ENCODE results near the gene TLR7.

TLR7 gene

DNA sequence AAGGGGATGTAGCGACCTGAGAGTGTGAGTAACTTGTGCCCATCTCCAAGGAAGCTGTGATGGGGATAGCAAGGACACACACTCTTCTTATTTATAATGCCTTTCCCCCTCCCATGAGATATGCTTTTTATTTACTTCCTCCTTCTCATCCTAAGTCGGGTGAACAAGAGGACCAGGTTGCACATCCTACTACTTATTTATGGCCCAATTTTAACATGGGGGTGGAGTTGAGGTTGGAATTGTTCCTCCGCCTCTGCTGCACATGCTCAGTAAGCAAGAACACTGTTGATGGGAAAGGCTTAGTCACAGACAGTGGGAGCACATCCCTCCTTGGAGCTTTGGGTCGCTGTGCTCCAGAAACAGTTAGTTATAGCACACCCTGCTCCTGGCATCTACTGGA lies 24.3 kb downstream of the TLR7 start:
- no peak for DNase-seq (ENCODE audit: low read depth, low spot score)

DNA sequence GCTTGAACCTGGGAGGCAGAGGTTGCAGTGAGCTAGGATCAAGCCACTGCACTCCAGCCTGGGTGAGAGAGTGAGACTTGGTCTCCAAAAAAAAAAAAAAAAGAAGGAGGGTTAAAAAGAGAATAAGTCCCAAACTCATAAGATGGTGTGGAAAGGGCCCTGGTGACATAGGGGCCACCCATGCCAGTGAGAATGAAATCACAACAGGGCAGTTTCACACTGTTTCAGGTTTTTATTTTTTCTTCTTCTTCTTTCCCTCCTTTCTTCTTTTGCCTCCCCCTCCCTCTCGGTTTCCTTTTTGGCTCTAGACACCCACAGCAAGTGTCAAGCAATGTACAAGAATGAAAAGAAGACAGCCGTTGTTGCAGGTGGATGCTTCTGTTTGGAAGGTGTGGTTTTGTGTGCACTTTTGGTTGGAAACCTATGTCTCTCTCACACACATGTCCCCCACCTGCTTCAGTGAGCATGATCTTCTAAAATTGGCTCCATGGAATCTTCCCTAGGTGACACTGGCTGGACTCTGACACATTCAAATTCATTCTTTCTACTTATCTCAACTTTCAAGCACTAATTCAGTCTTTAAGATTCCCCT lies 25.1 kb downstream of the TLR7 start:
- DNase-seq (ENCODE audit: low read depth, low spot score) = no peak

DNA sequence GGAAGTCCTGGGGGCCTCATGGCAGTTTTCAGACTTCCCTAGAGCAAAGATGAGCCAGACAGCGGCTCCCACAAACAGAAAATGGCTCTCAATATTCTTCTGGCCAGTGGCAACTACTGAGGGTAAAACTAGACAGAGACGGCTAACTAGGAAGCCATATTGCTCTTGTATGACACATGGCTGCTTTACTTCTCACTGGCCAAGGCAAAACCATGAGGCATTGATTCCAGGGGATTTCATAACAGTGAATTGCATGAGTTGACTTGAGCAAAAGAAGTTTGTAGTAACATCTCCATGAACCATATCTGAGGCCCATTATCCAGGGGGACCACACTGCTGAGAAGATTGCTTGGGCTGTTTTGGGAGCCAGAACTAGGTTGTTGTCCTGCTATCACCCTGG lies 25.8 kb downstream of the TLR7 start:
- DNase-seq (ENCODE audit: low read depth, low spot score) = no peak

DNA sequence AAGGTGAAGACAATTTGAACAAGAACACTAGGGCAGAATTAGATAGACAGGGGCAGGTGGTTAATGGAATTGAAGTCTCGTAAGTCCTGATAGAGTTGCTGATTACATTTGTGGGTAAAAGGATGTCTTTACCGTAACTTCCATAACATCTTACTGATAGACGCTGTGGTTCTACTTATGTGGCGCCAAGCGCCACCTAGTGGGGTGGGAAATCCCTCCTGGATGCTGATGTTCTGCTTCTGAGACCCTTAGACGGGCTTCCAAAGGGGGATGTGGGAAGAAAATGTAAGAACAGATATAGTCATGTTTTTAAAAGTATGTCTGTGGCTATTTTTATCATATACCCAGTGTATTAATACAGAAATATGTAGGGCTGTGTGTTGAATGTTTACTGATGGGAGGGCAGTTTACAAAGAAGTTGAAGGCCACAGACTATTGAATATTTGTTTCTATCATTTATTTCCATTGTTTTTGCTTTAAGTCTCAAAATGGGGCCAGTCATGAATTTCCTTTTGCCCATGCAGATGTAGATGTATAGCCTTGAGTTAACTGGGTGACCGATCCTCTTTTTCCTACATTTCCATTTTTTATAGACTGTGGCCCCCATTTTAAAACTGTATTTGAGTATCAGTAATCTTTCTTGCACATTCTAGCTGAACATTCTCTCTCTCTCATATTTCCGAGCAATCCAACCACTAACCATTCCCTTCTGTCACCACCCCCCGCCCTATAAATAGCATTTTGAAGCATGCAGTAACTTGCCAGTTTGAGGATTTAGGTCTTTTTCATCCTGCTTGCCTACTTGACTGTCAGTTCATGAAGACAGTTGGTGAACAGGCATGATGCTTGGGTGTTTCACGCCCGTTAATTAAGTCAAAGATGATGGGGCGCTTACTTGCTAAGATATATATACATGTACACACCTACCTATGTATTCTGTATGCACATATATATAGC lies 27.5 kb downstream of the TLR7 start:
- no peak for DNase-seq (ENCODE audit: low read depth, low spot score)

DNA sequence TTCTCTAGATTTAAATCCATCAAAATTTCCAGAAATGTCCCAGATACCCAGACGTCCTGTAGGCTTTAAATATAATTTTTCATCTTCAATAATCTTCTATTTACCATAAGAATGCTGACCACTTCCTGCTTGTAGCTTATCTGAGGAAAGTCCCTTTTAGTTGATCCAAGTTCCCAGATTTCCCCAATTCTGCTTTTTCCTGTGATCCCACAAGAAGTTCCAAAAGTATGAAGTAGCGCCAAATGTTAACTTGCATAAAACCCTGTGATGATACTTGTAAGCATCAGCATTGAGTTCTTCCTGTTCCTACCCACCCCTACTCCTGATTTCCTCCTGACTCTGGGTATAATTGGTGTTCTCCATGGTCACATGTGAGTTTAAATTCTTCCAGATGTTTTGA lies 29.0 kb downstream of the TLR7 start:
- no peak for DNase-seq (ENCODE audit: low read depth, low spot score)

DNA sequence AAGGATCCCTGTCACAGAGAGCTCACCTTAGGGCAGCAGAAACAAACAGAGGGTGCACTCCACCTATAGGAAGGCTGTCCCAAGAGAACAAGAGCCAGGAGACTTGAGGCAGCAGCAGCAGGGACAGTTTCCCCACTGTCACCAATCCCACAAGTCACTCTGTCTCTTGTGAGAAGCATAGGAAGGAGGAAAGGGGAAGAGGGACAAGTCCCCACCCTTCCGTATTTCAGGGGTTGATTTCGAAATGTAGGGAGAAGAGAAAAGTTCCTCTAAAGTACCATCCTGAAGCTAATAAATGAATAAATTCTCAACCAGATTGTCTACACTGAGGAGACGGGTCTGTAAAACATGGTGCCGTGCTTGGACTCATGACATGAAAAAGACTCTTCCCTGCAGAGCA lies 30.1 kb downstream of the TLR7 start:
- no peak for DNase-seq (ENCODE audit: low read depth, low spot score)

DNA sequence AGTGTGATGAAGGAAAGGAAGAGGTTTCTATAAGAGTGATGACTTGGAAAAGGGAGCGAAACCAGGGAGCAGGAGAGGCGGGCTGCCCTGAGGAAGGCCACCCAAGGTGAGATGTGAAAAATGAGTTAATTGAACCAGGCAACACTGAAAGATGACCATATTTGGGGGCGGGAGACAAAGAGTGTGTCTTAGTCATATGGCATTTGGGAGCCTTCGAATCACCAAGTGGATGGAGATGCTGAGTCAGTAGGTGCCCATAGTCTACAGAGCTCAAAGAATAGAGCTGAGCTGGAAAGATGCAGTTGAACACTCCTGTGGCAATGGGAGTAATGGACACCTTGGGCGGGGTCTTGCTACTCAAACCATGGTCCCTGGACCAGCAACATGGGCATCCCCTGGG lies 31.2 kb downstream of the TLR7 start:
- DNase-seq (ENCODE audit: low read depth, low spot score) = no peak

DNA sequence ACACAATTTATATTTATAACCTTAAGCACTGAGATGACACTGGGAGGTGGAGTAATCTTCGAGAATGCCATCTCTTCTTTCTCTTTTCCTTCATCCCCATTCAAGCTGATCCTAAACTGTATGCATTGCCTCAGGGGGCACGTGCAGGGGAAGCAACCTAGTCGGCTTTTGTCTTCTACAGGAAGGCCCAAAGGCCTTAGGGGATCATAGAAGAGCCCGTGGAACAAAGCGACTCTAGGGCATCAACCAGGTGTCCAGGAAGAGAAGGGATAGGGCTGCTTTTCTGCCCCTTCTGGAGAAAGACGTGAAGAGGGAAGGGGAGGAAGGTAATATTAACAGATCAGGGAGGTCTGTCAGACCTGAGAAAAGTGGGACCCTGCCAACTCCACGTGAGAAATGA lies 32.6 kb downstream of the TLR7 start:
- no peak for DNase-seq (ENCODE audit: low read depth, low spot score)

DNA sequence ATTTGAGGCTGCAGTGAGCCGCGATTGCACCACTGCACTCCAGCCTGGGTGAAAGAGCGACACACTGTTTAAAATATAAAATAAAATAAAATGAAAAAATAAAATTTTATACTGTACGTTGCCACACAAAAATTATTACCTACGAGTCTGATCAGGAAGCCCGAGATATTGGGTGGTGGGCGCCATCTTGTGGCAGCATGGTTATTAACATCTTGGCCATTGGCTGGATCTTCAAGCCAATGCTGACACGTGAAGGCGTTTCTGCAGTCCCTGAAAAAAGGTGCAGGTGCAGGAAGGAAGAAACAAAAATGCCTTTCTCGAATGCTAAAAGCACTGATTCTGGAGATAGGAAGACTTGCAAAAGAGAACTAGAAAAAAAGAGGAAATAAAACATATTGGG lies 34.6 kb downstream of the TLR7 start:
- DNase-seq (ENCODE audit: low read depth, low spot score) = no peak

DNA sequence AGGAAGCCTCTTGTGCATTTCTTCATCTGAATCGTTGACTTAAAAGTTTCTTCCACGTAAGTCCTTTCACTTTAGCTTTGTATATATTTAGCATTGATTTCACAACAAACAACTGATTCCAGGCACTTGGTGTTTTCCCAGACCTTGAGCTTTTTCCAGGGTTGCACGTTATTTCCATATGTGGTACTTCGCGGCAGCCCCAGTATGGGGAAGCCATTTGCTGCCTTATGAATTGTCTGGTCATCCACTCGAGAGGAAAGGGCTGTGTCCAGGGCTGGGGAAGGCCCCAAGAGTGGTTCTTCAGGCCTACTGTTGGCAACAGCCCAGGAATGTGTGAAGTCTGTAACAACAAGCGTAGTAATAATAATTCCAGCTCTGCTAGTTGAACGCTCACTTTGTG lies 36.8 kb downstream of the TLR7 start:
- DNase-seq (ENCODE audit: low read depth, low spot score) = no peak

DNA sequence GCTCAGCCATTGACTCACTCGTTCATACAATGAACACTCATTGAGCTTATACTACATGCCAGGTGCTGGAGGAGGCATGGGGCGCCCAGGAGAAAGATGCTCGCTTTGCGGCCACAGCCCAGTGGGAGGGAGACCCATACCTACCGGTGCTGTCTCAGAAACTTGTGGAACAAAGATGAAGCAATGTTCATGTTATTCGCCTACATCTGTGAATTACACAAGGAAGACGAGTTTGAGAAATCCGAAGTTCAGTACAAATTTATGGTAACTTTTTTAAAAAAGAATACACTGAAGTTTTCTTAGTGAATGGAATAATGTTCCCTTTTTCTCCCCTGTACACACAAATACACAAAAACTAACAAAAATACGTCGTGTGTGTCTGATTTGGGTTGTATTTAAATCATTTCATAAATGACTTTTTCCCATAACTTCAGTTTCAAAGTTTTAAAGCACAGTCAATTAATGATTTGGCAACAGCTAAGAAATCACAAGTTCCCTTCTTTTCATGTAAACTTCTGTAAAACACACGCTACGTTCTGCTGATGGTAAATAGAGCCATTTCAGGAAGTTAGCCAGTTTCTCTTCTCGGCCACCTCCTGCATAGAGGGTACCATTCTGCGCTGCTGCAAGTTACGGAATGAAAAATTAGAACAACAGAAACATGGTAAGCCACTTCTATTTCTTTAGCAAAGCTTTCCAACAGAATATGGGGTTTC lies 39.3 kb downstream of the TLR7 start, which contains the start of gene TLR8:
Gene TLR8, plus strand, starts transcription at position 575 of the 716 bp plus-strand sequence. Its CDS starts 87 bp downstream, at position 662.
- DNase-seq (ENCODE audit: low read depth, low spot score) = no peak

DNA sequence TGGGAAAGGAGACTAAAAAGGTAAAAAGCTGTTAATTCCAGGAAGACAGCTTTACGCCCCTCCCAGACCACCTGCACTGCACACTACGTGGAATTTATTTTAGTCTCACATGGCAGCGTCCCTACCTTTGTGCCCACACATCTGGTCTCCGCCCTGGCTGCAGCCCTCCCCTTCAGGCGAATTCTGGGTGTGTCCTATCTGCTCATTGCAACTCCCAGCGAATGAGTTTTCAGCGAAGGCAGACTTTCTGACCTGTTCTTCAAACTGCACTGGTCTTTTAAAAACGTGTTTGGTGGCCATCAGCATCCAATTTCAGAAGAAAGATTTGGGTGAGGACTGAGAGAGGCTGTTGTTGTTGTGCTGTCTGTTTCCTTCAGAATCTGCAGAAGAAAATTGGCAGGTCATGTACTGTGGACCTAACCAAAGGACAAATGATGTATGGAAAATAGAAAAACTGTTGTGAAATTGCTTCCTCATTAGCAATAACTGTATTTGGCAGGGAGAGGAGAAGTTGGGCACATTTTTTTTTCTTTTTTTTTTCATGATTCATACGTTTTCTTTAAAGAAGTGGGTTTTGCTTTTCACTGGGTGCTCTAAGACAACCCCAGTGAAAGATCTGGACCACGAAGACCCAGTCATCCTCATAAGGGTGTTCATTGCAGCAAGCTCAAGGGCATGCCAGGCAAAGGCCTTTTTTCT lies 43.7 kb downstream of the TLR7 start:
- DNase-seq (ENCODE audit: low read depth, low spot score) = no peak

DNA sequence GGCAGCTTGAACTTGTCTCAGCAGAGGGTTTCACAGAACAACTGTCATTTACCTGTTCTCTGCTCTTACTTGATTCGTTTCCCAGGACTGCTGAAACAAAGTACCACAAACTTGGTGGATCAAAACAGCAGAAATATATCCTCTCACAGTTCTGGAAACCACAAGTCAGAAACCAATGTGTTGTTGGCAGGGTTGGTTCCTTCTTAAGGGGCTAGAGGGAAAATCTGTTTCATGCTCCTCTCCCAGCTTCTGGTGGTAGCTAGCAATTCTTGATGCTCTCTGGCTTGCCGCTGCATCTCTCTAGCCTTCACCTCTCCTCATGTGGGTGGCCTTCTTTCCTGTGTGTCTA lies 44.2 kb downstream of the TLR7 start:
- no peak for DNase-seq (ENCODE audit: low read depth, low spot score)

DNA sequence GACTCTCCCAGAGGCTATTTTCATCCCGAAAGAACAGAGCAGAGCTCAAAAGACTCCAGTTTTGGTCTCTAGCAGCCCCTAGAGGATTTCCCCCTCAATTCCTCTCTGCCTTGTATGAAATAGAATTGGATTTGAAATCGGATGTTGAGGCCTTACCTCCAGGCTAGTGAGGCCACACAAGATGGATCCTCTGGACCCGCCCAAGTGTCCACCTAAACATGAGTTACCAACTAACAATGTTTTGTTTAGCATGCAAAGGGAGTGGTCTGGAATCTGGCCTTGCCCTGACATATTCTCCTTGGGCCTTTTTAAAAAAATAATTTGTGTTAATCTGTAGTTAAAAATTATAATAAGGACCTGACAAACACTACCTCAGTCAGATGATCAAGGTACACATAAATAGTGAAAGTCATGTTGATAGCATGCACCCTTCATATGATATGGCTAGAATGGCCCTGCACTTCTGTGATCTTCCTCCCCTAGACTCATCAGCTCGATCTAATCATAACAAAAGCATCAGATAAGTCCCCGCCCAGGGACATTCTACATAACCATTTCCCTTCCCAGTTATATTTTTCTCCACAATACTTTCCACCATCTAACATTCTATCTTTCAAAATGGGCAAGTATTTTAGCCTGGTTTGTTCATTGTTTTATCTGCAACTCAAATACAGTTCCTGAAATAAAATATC lies 46.1 kb downstream of the TLR7 start:
- no peak for DNase-seq (ENCODE audit: low read depth, low spot score)

DNA sequence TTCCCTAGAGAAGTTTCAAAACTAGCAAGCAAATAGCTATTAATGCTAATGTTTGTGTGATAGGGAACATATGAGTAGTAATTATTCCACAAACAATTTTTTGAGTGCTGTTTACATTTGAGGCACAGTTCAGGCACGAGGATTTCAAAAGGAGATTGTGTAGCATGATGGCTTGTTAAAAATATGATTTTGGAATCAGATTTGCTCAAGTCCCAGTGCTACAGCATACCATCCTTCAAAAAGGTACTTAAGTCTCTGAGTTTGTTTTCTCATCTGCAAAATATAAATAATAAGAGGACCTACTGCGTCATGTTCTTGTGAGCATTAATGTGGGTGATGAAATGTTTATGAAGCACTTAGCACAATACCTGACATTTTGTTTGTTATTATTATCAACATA lies 50.9 kb downstream of the TLR7 start:
- DNase-seq (ENCODE audit: low read depth, low spot score) = no peak

DNA sequence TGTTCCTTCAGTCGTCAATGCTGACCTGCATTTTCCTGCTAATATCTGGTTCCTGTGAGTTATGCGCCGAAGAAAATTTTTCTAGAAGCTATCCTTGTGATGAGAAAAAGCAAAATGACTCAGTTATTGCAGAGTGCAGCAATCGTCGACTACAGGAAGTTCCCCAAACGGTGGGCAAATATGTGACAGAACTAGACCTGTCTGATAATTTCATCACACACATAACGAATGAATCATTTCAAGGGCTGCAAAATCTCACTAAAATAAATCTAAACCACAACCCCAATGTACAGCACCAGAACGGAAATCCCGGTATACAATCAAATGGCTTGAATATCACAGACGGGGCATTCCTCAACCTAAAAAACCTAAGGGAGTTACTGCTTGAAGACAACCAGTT lies 52.2 kb downstream of the TLR7 start:
- DNase-seq (ENCODE audit: low read depth, low spot score) = no peak

DNA sequence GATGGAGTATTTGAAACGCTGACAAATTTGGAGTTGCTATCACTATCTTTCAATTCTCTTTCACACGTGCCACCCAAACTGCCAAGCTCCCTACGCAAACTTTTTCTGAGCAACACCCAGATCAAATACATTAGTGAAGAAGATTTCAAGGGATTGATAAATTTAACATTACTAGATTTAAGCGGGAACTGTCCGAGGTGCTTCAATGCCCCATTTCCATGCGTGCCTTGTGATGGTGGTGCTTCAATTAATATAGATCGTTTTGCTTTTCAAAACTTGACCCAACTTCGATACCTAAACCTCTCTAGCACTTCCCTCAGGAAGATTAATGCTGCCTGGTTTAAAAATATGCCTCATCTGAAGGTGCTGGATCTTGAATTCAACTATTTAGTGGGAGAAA lies 52.7 kb downstream of the TLR7 start:
- DNase-seq (ENCODE audit: low read depth, low spot score) = no peak

DNA sequence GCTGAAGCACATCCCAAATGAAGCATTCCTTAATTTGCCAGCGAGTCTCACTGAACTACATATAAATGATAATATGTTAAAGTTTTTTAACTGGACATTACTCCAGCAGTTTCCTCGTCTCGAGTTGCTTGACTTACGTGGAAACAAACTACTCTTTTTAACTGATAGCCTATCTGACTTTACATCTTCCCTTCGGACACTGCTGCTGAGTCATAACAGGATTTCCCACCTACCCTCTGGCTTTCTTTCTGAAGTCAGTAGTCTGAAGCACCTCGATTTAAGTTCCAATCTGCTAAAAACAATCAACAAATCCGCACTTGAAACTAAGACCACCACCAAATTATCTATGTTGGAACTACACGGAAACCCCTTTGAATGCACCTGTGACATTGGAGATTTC lies 54.1 kb downstream of the TLR7 start:
- no peak for DNase-seq (ENCODE audit: low read depth, low spot score)

DNA sequence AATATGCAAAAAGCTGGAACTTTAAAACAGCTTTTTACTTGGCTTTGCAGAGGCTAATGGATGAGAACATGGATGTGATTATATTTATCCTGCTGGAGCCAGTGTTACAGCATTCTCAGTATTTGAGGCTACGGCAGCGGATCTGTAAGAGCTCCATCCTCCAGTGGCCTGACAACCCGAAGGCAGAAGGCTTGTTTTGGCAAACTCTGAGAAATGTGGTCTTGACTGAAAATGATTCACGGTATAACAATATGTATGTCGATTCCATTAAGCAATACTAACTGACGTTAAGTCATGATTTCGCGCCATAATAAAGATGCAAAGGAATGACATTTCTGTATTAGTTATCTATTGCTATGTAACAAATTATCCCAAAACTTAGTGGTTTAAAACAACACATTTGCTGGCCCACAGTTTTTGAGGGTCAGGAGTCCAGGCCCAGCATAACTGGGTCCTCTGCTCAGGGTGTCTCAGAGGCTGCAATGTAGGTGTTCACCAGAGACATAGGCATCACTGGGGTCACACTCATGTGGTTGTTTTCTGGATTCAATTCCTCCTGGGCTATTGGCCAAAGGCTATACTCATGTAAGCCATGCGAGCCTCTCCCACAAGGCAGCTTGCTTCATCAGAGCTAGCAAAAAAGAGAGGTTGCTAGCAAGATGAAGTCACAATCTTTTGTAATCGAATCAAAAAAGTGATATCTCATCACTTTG lies 55.2 kb downstream of the TLR7 start:
- no peak for DNase-seq (ENCODE audit: low read depth, low spot score)

DNA sequence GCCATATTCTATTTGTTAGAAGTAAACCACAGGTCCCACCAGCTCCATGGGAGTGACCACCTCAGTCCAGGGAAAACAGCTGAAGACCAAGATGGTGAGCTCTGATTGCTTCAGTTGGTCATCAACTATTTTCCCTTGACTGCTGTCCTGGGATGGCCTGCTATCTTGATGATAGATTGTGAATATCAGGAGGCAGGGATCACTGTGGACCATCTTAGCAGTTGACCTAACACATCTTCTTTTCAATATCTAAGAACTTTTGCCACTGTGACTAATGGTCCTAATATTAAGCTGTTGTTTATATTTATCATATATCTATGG lies 55.7 kb downstream of the TLR7 start:
- no peak for DNase-seq (ENCODE audit: low read depth, low spot score)

DNA sequence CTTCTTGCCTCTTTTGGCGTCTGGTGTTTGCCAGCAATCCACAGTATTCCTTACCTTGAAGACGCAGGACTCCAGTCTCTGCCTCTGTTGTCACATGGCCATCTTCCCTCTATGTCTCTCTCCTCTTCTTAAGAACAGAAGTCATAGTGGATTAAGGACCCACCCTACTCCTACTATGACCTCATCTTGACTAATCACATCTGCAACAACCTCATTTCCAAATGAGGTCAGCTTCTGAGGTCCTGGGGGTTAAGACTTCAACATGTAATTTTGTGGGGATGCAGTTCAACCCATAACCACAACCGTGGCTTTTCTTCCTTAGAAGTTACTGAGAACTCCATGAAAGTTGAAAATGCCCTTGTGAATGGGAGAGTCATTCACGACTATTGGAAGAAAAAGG lies 62.8 kb downstream of the TLR7 start:
- no peak for DNase-seq (ENCODE audit: low read depth, low spot score)
